HEK293 (cell line): ENCODE data around the gene ASNS.

Experiments
- CTCF ChIA-PET: fragments of 350-600 bp; formaldehyde crosslinking; extraction: SDS; loops from one replicate; lab custom pipeline; 2021; ENCODE audit warnings: antibody characterized with exemption; lab: Yijun Ruan, JAX
- POLR2A ChIA-PET: fragments of 300-600 bp; formaldehyde crosslinking; extraction: SDS; loops from one replicate; lab custom pipeline; 2020; ENCODE audit warnings: antibody characterized with exemption, inconsistent platforms; lab: Yijun Ruan, JAX
- H3K27ac ChIP-seq: fragments of 200-500 bp; sonication (Bioruptor generic); 2 replicates; pipeline ENCODE4 v1.5.1; 2014; ENCODE audit warnings: low read depth, low read length, control low read depth, inconsistent platforms; ENCODE audit errors: extremely low read depth
- H3K36me3 ChIP-seq, 2 experiments: fragments of 200-500 bp in 1 of 2; sonication (Bioruptor generic) in 1 of 2; 1 replicate in 1 of 2; 2 replicates in 1 of 2; pipeline ENCODE4 v1.5.1; 2014 to 2017; ENCODE audit warnings: inconsistent platforms in 2 of 2, low read length in 2 of 2; ENCODE audit not compliant: control insufficient read depth in 2 of 2, insufficient read depth in 1 of 2
- H3K4me1 ChIP-seq: fragments of 200-500 bp; sonication (Bioruptor generic); 2 replicates; pipeline ENCODE4 v1.5.1; 2014; ENCODE audit warnings: mild to moderate bottlenecking, low read length, inconsistent platforms; ENCODE audit not compliant: control insufficient read depth, insufficient read depth
- H3K4me3 ChIP-seq: 2 replicates; pipeline ENCODE4 v1.5.1; 2011; ENCODE audit warnings: low read depth, mild to moderate bottlenecking, control low read depth, low read length, moderate library complexity
- H3K9me3 ChIP-seq: fragments of 200-500 bp; sonication (Bioruptor generic); 2 replicates; pipeline ENCODE4 v1.5.1; 2014; ENCODE audit warnings: low read depth, low read length, inconsistent platforms; ENCODE audit not compliant: control insufficient read depth, insufficient read depth
- GLI2 ChIP-seq: fragments of 450-650 bp; formaldehyde crosslinking; IDR thresholded peaks from 2 replicates; pipeline ENCODE4; 2017; ENCODE audit warnings: missing biosample characterization, missing genetic modification characterization, low read depth, borderline replicate concordance
- GLIS1 ChIP-seq: fragments of 450-650 bp; formaldehyde crosslinking; IDR thresholded peaks from 2 replicates; pipeline ENCODE4 v1.5.1; 2016; ENCODE audit warnings: missing biosample characterization, missing genetic modification characterization
- HIC1 ChIP-seq: fragments of 450-650 bp; formaldehyde crosslinking; IDR thresholded peaks from 2 replicates; pipeline ENCODE4 v1.5.1; 2016; ENCODE audit warnings: missing biosample characterization, missing genetic modification characterization
- PRDM2 ChIP-seq: fragments of 450-650 bp; formaldehyde crosslinking; IDR thresholded peaks from 2 replicates; pipeline ENCODE4 v1.5.1; 2016; ENCODE audit warnings: missing biosample characterization, missing genetic modification characterization, borderline replicate concordance
- REPIN1 ChIP-seq: fragments of 450-650 bp; formaldehyde crosslinking; IDR thresholded peaks from 2 replicates; pipeline ENCODE4 v1.5.1; 2017; ENCODE audit warnings: missing biosample characterization, missing genetic modification characterization, low read depth
- ZFHX2 ChIP-seq: fragments of 450-650 bp; formaldehyde crosslinking; conservative IDR thresholded peaks from 2 replicates; pipeline ENCODE4 v1.5.1; 2016; ENCODE audit warnings: missing biosample characterization, missing genetic modification characterization
- ZIC2 ChIP-seq: fragments of 450-650 bp; formaldehyde crosslinking; IDR thresholded peaks from 2 replicates; pipeline ENCODE4 v1.5.1; 2016; ENCODE audit warnings: missing biosample characterization, missing genetic modification characterization
- ZNF132 ChIP-seq: fragments of 450-650 bp; formaldehyde crosslinking; IDR thresholded peaks from 2 replicates; pipeline ENCODE4 v1.5.1; 2017; ENCODE audit warnings: missing biosample characterization, missing genetic modification characterization, borderline replicate concordance
- ZNF214 ChIP-seq: fragments of 450-650 bp; formaldehyde crosslinking; IDR thresholded peaks from 2 replicates; pipeline ENCODE4 v1.5.1; 2017; ENCODE audit warnings: missing biosample characterization, mild to moderate bottlenecking, missing genetic modification characterization, borderline replicate concordance
- ZNF221 ChIP-seq: fragments of 450-650 bp; formaldehyde crosslinking; IDR thresholded peaks from 2 replicates; pipeline ENCODE4 v1.5.1; 2017; ENCODE audit warnings: missing biosample characterization, missing genetic modification characterization, borderline replicate concordance
- ZNF248 ChIP-seq: fragments of 450-650 bp; formaldehyde crosslinking; IDR thresholded peaks from 2 replicates; pipeline ENCODE4 v1.5.1; 2017; ENCODE audit warnings: missing biosample characterization, missing genetic modification characterization
- ZNF280C ChIP-seq: fragments of 450-650 bp; formaldehyde crosslinking; IDR thresholded peaks from 2 replicates; pipeline ENCODE4 v1.5.1; 2016; ENCODE audit warnings: missing biosample characterization, missing genetic modification characterization
- ZNF366 ChIP-seq: fragments of 450-650 bp; formaldehyde crosslinking; conservative IDR thresholded peaks from 2 replicates; pipeline ENCODE4 v1.5.1; 2016; ENCODE audit warnings: missing biosample characterization, missing genetic modification characterization
- ZNF391 ChIP-seq: fragments of 450-650 bp; formaldehyde crosslinking; IDR thresholded peaks from 2 replicates; pipeline ENCODE4 v1.5.1; 2016; ENCODE audit warnings: low read depth, missing biosample characterization, missing genetic modification characterization, borderline replicate concordance
- ZNF473 ChIP-seq: fragments of 450-650 bp; formaldehyde crosslinking; IDR thresholded peaks from 2 replicates; pipeline ENCODE4 v1.5.1; 2017; ENCODE audit warnings: missing biosample characterization, missing genetic modification characterization
- ZNF664 ChIP-seq: fragments of 450-650 bp; formaldehyde crosslinking; IDR thresholded peaks from 2 replicates; pipeline ENCODE4 v1.5.1; 2016; ENCODE audit warnings: missing biosample characterization, missing genetic modification characterization

ASNS gene

GRCh38 chr7:97865104-97865503, 7.1 kb downstream of the ASNS start (continued):
- TF ChIP-seq PRDM2 (tag by site-specific recombination) (no peak), ZFHX2 (tag by site-specific recombination) (no peak), ZNF366 (tag by site-specific recombination) (no peak), REPIN1 (tag by site-specific recombination) (no peak)

GRCh38 chr7:97859606-97860204, 12.5 kb downstream of the ASNS start:
- TF ChIP-seq ZNF391 (tag by site-specific recombination) (no peak), ZNF280C (tag by site-specific recombination) (no peak), ZNF221 (tag by site-specific recombination) (no peak), ZIC2 (tag by site-specific recombination) (no peak), GLI2 (tag by site-specific recombination) (no peak), ZNF473 (no peak), GLIS1 (tag by site-specific recombination) (no peak), ZNF248 (tag by site-specific recombination) (no peak), ZNF664 (tag by site-specific recombination) (no peak), ZNF214 (no peak), ZNF132 (tag by site-specific recombination) (no peak), HIC1 (tag by site-specific recombination) (no peak)
- TF ChIP-seq, all 188 proteins: peak for 0
- no peak overlapping the region for H3K27ac ChIP-seq
- H3K36me3 ChIP-seq, result peaks cover 9 to 33% of the 10 kb centered on the region in 2 experiments; a peak in 2 of 3 replicates
- H3K9me3 ChIP-seq, result no peaks in the 10 kb centered on the region
- POLR2A ChIA-PET, result no interaction called here
- H3K4me3 ChIP-seq, result no peak overlapping the region
- CTCF ChIA-PET, result no interaction called here
- no peaks in the 10 kb centered on the region for H3K4me1 ChIP-seq
